Measurements from ENCODE around the gene SERPINA4. TPM values are rescaled to one million over a fixed set of nuclear protein-coding genes. Genes with fewer than 3 reads are reported as not detected.

The SERPINA4 gene
- total and polyA plus RNA-seq, 2 of the 13 experiments (the other 11 are each of a cell fraction or from before 2014, with no cell fraction given), result 39.1 to 57.8 TPM

- TF ChIP-seq, protein P1, sequence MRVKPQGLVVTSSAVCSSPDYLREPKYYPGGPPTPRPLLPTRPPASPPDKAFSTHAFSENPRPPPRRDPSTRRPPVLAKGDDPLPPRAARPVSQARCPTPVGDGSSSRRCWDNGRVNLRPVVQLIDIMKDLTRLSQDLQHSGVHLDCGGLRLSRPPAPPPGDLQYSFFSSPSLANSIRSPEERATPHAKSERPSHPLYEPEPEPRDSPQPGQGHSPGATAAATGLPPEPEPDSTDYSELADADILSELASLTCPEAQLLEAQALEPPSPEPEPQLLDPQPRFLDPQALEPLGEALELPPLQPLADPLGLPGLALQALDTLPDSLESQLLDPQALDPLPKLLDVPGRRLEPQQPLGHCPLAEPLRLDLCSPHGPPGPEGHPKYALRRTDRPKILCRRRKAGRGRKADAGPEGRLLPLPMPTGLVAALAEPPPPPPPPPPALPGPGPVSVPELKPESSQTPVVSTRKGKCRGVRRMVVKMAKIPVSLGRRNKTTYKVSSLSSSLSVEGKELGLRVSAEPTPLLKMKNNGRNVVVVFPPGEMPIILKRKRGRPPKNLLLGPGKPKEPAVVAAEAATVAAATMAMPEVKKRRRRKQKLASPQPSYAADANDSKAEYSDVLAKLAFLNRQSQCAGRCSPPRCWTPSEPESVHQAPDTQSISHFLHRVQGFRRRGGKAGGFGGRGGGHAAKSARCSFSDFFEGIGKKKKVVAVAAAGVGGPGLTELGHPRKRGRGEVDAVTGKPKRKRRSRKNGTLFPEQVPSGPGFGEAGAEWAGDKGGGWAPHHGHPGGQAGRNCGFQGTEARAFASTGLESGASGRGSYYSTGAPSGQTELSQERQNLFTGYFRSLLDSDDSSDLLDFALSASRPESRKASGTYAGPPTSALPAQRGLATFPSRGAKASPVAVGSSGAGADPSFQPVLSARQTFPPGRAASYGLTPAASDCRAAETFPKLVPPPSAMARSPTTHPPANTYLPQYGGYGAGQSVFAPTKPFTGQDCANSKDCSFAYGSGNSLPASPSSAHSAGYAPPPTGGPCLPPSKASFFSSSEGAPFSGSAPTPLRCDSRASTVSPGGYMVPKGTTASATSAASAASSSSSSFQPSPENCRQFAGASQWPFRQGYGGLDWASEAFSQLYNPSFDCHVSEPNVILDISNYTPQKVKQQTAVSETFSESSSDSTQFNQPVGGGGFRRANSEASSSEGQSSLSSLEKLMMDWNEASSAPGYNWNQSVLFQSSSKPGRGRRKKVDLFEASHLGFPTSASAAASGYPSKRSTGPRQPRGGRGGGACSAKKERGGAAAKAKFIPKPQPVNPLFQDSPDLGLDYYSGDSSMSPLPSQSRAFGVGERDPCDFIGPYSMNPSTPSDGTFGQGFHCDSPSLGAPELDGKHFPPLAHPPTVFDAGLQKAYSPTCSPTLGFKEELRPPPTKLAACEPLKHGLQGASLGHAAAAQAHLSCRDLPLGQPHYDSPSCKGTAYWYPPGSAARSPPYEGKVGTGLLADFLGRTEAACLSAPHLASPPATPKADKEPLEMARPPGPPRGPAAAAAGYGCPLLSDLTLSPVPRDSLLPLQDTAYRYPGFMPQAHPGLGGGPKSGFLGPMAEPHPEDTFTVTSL (CRISPR knock-in tag; IDR thresholded peaks at IDR 0.05; ENCODE audit: borderline replicate concordance), result peak; percentile 88; the same call in 1 of the 2 replicates
- TF ChIP-seq ZNF34 (CRISPR knock-in tag; IDR thresholded peaks at IDR 0.05; ENCODE audit: borderline replicate concordance) (no peak), TAF1 (CRISPR knock-in tag; IDR thresholded peaks at IDR 0.05) (peak; percentile 24; the same call in 1 of the 2 replicates), ZNF792 (CRISPR knock-in tag; IDR thresholded peaks at IDR 0.05) (peak; percentile 46; the same call in 1 of the 2 replicates), DPF2 (CRISPR knock-in tag; IDR thresholded peaks at IDR 0.05; ENCODE audit: borderline replicate concordance, low read depth) (peak; percentile 82; the same call in 1 of the 2 replicates), ESRRA (CRISPR knock-in tag; IDR thresholded peaks at IDR 0.05; ENCODE audit: low read depth) (peak; percentile 71; the same call in 1 of the 2 replicates)
Measured at GRCh38 chr14:94522115-94522724, 39.0 kb upstream of the SERPINA4 start (continued).

DNA sequence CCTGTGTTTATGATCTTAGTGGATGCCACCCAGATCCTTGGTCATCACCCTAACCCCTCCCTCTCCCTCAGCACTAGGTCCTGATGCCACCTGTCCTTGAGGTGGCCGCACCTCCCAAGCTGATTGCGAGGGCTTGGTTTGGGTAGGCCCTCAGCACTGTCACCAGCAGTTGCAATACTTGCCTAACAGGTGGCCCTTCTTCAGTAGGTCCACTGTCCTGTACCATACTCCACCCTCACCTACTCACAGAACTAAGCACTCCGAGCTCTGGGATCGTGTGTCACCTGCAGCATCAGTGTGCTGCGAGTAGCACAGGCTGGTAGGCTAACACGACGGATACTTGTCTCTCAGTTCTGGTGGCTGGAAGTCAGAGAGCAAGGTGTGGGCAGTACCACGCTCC lies 38.0 kb upstream of the SERPINA4 start:
- no TSS peak for BruUV-seq (replicated peaks)
- no peak overlapping the region for H3K4me2 ChIP-seq (ENCODE audit: low read depth, low read length)
- no peaks in the 10 kb centered on the region for H3K9me3 ChIP-seq (ENCODE audit: low read length)
- ATAC-seq (no peak), FAIRE-seq (no peak), DNase-seq (ENCODE audit: low spot score) (no peak)
- no peaks in the 10 kb centered on the region for H3K36me3 ChIP-seq (replicated peaks in 1 of 2; ENCODE audit: control insufficient read depth in 1 of 2, insufficient read depth in 2 of 2, low read length in 2 of 2)
- H4K20me1 ChIP-seq (ENCODE audit: insufficient read depth, low read length), result no peaks in the 10 kb centered on the region
- no peak overlapping the region for H3K27ac ChIP-seq (ENCODE audit: extremely low read length, insufficient read depth, low read length)
- no peaks in the 10 kb centered on the region for H3K79me2 ChIP-seq (ENCODE audit: insufficient read depth, low read length)
- H2AFZ ChIP-seq (ENCODE audit: low read length), result no peak overlapping the region
- H3K4me3 ChIP-seq (replicated peaks in 1 of 3; ENCODE audit: insufficient read depth in 1 of 3, low read depth in 2 of 3, low read length in 3 of 3), result no peak overlapping the region
- intact Hi-C loops (cut with micrococcal nuclease; ENCODE audit: unreplicated experiment), result no loop called here
- WGBS (ENCODE audit: low lambda C conversion rate), result 96% methylated on average over 7 of the region's 8 CpGs
- CTCF ChIA-PET (ENCODE audit: low intra/inter-chr PET ratio, low total read pairs), result no interaction called here
- POLR2A ChIA-PET, result interaction anchor here (1.3 kb wide), 1 partner anchor 23 kb away, joined by 4 read pairs; no protein-coding TSS in a partner anchor
- H3K27me3 ChIP-seq (ENCODE audit: control insufficient read depth in 1 of 2, insufficient read depth in 2 of 2, low read length in 2 of 2), result no peaks in the 10 kb centered on the region
- in situ Hi-C loops (cut with HindIII; ENCODE audit: extremely low pct_ligation_motif_present, low pct_unique_long_range_greater_than_20kb), result no loop called here
- TF ChIP-seq, protein P2, sequence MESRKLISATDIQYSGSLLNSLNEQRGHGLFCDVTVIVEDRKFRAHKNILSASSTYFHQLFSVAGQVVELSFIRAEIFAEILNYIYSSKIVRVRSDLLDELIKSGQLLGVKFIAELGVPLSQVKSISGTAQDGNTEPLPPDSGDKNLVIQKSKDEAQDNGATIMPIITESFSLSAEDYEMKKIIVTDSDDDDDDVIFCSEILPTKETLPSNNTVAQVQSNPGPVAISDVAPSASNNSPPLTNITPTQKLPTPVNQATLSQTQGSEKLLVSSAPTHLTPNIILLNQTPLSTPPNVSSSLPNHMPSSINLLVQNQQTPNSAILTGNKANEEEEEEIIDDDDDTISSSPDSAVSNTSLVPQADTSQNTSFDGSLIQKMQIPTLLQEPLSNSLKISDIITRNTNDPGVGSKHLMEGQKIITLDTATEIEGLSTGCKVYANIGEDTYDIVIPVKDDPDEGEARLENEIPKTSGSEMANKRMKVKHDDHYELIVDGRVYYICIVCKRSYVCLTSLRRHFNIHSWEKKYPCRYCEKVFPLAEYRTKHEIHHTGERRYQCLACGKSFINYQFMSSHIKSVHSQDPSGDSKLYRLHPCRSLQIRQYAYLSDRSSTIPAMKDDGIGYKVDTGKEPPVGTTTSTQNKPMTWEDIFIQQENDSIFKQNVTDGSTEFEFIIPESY (CRISPR knock-in tag; IDR thresholded peaks at IDR 0.05), result no peak
- TF ChIP-seq ZIK1 (CRISPR knock-in tag; IDR thresholded peaks at IDR 0.05; ENCODE audit: borderline replicate concordance, low read depth), result no peak
- no peak for TF ChIP-seq KDM5B (CRISPR knock-in tag; IDR thresholded peaks at IDR 0.05; ENCODE audit: borderline replicate concordance)
- TF ChIP-seq AKAP8 (CRISPR knock-in tag; IDR thresholded peaks at IDR 0.05), result no peak
- TF ChIP-seq ZNF724P (CRISPR knock-in tag; IDR thresholded peaks at IDR 0.05; ENCODE audit: borderline replicate concordance), result no peak
- TF ChIP-seq CENPX (CRISPR knock-in tag; IDR thresholded peaks at IDR 0.05), result no peak
- H3K9ac ChIP-seq (ENCODE audit: insufficient read depth, low read depth, low read length), result no peak overlapping the region
- H3K4me1 ChIP-seq (ENCODE audit: insufficient read depth, low read length), result peaks cover 64% of the 10 kb centered on the region

Measured in HepG2 (cell line).